ENCODE data around the gene DTWD2.
"Not testable (repeated sequence)": the region's sequence is repeated elsewhere in the genome, so short reads cannot be mapped to it uniquely, and the experiment has no call there.

Gene DTWD2

DNA sequence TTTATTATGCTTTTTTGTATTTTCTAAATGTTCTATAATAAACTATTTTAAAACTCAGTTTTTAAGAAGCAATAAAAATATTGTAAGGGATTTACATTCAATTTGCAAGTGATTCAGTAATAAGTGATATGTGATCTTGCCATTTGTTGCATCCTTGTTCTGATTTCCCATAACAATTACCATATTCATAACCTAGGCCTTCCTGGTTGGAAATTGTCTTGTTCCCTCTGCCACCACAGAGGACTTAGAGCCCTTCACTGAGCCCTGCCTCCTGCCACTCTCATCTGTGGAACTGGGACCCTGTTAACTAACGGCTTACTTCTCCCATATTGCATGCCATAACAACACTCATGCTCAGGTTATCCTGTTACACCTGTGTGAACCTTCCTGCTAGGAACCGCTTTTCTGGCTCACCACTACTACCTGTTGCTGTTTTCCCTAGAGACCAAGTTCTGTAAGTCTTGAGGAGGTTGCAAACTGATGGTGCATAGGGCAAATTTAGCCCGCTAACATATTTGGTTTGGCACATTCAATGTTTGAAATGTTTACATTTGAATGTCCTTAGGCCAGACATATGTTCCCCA is 32.9 kb upstream of the DTWD2 start:
- no peak overlapping the region for H3K27ac ChIP-seq (ENCODE audit: low read depth, low read length)
- H3K27me3 ChIP-seq (ENCODE audit: control insufficient read depth in 1 of 2, insufficient read depth in 2 of 2, low read length in 2 of 2) = no peaks in the 10 kb centered on the region
- no peak overlapping the region for H3K9ac ChIP-seq (ENCODE audit: low read length)
- no peak overlapping the region for H3K4me3 ChIP-seq (ENCODE audit: low read depth in 1 of 2, low read length in 2 of 2)
- H3K4me1 ChIP-seq (ENCODE audit: insufficient read depth, low read length) = no peaks in the 10 kb centered on the region
- H3K36me3 ChIP-seq (ENCODE audit: insufficient read depth, low read length) = no peaks in the 10 kb centered on the region
- no peaks in the 10 kb centered on the region for H3K9me3 ChIP-seq (ENCODE audit: low read length)

DNA sequence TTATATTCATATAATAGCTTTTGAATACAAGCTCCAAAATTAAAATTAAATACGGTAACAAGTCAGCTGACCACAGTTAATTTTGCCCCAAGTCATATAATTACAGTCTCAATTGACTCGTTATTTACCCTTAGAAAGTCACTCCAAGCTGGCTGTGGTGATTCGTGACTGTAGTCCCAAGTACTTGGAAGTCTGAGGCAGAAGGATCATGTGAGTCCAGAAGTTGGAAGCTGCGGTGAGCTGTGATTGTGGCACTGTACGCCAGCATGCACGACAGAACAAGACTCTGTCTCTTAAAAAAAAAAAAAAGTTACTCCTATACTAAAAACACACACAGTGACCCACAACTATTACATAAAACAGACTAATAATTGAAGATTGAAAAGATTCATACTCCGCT is 31.6 kb upstream of the DTWD2 start:
- no peaks in the 10 kb centered on the region for H3K4me1 ChIP-seq (ENCODE audit: insufficient read depth, low read length)
- H3K4me3 ChIP-seq (ENCODE audit: low read depth in 1 of 2, low read length in 2 of 2) = no peak overlapping the region
- no peaks in the 10 kb centered on the region for H3K36me3 ChIP-seq (ENCODE audit: insufficient read depth, low read length)
- H3K27ac ChIP-seq (ENCODE audit: low read depth, low read length) = no peak overlapping the region
- no peaks in the 10 kb centered on the region for H3K27me3 ChIP-seq (ENCODE audit: control insufficient read depth in 1 of 2, insufficient read depth in 2 of 2, low read length in 2 of 2)
- H3K9me3 ChIP-seq (ENCODE audit: low read length) = no peaks in the 10 kb centered on the region
- no peak overlapping the region for H3K9ac ChIP-seq (ENCODE audit: low read length)

DNA sequence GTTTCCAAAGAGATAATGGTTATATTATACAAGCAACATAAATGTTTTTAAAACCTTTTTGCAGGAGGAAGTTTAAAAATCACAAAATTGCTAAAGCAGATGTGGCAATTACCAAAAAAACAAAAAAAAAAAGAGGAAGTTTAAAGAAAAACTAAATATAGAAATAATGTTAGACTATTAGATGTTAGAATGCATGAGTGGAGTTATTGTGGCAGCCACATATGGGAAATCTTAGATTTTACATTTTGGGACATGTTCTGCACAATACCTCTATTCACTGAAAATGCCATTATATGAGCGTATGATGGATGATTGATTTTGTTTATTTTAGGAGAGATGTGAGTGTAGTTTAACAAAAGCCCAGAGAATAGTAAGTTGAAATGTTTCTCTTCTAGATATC is 31.2 kb upstream of the DTWD2 start:
- Histone ChIP-seq H3K4me3 (ENCODE audit: low read depth in 1 of 2, low read length in 2 of 2) (no peak overlapping the region), H3K36me3 (ENCODE audit: insufficient read depth, low read length) (no peaks in the 10 kb centered on the region), H3K9ac (ENCODE audit: low read length) (no peak overlapping the region), H3K4me1 (ENCODE audit: insufficient read depth, low read length) (no peaks in the 10 kb centered on the region), H3K27ac (ENCODE audit: low read depth, low read length) (no peak overlapping the region), H3K9me3 (ENCODE audit: low read length) (no peaks in the 10 kb centered on the region), H3K27me3 (ENCODE audit: control insufficient read depth in 1 of 2, insufficient read depth in 2 of 2, low read length in 2 of 2) (no peaks in the 10 kb centered on the region)

DNA sequence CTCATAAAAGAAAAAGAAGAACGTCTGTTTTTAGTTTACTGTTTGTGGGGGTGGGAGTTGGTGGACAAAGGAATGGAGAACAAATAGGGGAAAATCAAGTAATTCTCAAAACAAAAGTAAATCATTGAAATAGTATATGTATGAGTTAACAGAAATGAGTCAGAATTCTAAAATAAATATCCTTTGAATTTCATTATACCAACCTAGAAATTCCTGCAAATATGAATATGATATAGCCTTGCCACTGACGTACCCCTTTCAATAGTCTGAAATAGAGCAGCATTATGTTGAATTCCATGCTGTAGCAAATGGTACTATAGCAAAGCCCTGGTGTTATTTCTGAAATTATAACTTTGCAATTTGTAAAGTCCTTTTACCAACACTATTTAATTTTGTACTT is 29.6 kb upstream of the DTWD2 start:
- Histone ChIP-seq H3K27me3 (ENCODE audit: control insufficient read depth in 1 of 2, insufficient read depth in 2 of 2, low read length in 2 of 2) (no peaks in the 10 kb centered on the region), H3K4me1 (ENCODE audit: insufficient read depth, low read length) (no peaks in the 10 kb centered on the region), H3K36me3 (ENCODE audit: insufficient read depth, low read length) (no peaks in the 10 kb centered on the region), H3K9ac (ENCODE audit: low read length) (no peak overlapping the region), H3K4me3 (ENCODE audit: low read depth in 1 of 2, low read length in 2 of 2) (no peak overlapping the region), H3K9me3 (ENCODE audit: low read length) (no peaks in the 10 kb centered on the region), H3K27ac (ENCODE audit: low read depth, low read length) (no peak overlapping the region)

DNA sequence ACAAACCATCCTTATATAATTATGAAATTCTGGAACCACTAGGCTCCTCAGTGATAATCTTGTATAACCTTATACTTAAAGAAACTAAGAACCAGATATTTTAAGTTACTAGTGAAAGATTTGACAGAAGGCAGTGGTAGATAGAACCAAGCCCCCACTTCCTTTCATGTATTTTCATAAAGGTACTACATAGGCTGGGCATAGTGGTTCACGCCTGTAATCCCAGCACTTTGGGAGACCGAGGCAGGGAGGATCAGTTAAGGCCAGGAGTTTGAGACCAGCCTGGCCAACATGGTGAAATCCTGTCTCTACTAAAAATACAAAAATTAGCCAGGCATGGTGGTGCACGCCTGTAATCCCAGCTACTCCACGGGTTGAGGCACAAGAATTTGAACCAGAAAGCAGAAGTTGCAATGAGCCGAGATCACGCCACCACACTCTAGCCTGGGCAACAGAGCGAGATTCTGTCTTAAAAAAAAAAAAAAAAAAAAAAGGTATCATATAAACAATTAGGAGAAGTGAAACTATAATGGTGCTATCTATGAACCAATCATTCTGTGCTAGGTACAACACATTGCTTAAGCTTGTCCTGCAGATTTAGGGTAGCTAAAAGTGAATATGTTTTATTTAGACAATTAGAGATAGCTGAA is 27.9 kb upstream of the DTWD2 start:
- Histone ChIP-seq H3K27ac (ENCODE audit: low read depth, low read length) (no peak overlapping the region), H3K27me3 (ENCODE audit: control insufficient read depth in 1 of 2, insufficient read depth in 2 of 2, low read length in 2 of 2) (no peaks in the 10 kb centered on the region), H3K36me3 (ENCODE audit: insufficient read depth, low read length) (no peaks in the 10 kb centered on the region), H3K9me3 (ENCODE audit: low read length) (no peaks in the 10 kb centered on the region), H3K4me3 (ENCODE audit: low read depth in 1 of 2, low read length in 2 of 2) (no peak overlapping the region), H3K4me1 (ENCODE audit: insufficient read depth, low read length) (no peaks in the 10 kb centered on the region), H3K9ac (ENCODE audit: low read length) (no peak overlapping the region)

DNA sequence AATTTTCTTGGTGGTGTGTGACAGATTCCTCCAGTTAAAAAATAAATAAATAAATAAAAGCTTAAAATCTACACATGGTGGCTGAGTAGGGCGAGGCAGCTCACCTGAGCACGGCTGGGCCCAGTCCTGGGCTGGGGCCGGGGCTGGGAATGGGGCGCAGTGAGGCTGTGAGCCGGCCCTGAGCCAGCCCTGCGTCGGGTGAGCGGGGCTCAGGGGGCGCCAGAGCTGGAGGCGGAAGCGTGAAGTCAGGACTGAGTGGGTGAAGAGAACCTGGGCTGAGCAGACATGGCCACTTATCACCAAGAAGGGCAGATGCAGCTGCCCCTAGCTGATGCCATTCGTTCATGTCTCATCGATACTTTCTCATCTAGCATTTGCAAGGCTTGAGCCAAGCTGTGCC is 22.8 kb upstream of the DTWD2 start:
- Histone ChIP-seq H3K9ac (ENCODE audit: low read length) (no peak overlapping the region), H3K36me3 (ENCODE audit: insufficient read depth, low read length) (no peaks in the 10 kb centered on the region), H3K4me1 (ENCODE audit: insufficient read depth, low read length) (no peaks in the 10 kb centered on the region), H3K4me3 (ENCODE audit: low read depth in 1 of 2, low read length in 2 of 2) (no peak overlapping the region), H3K9me3 (ENCODE audit: low read length) (no peaks in the 10 kb centered on the region), H3K27me3 (ENCODE audit: control insufficient read depth in 1 of 2, insufficient read depth in 2 of 2, low read length in 2 of 2) (no peaks in the 10 kb centered on the region), H3K27ac (ENCODE audit: low read depth, low read length) (no peak overlapping the region)

DNA sequence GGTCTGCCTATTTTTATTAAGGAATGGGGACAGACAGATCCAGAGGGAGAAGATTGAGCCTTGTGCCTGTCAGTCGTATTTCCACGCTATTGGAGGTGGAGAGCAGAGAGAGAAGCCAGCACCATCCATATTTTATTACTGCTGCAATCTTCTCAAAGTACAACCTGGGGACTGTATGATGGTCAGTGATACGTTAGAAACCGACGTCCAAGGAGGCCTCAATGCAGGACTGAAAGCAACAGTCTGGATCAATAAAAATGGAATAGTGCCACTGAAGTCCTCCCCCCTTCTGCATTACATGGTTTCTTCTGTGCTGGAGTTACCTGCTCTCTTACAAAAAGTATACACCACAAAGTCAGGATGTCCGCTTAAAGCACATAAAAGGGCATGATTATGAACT is 21.9 kb upstream of the DTWD2 start:
- H3K27me3 ChIP-seq (ENCODE audit: control insufficient read depth in 1 of 2, insufficient read depth in 2 of 2, low read length in 2 of 2) = no peaks in the 10 kb centered on the region
- H3K36me3 ChIP-seq (ENCODE audit: insufficient read depth, low read length) = no peaks in the 10 kb centered on the region
- no peak overlapping the region for H3K27ac ChIP-seq (ENCODE audit: low read depth, low read length)
- H3K9ac ChIP-seq (ENCODE audit: low read length) = no peak overlapping the region
- no peaks in the 10 kb centered on the region for H3K4me1 ChIP-seq (ENCODE audit: insufficient read depth, low read length)
- no peaks in the 10 kb centered on the region for H3K9me3 ChIP-seq (ENCODE audit: low read length)
- H3K4me3 ChIP-seq (ENCODE audit: low read depth in 1 of 2, low read length in 2 of 2) = no peak overlapping the region

DNA sequence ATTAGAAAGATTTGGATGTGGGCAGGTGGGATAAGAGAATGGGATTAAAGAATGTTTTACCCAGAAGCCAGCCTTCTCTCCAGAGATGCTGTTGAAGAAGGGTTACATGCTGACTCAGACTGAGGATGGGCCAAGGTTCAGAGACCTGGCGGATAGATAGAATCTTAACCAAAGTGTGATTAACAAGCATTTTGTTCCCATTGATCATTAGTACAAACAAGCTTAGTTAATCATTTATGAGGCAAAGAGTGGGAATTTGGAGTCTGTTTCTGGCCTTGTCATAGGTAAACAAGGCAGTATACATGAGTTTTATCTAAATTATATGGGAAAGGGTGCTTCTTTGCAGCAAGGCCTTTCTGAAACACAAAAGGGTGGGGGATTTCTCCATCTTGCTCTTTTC is 20.8 kb upstream of the DTWD2 start:
- Histone ChIP-seq H3K27me3 (ENCODE audit: control insufficient read depth in 1 of 2, insufficient read depth in 2 of 2, low read length in 2 of 2) (no peaks in the 10 kb centered on the region), H3K36me3 (ENCODE audit: insufficient read depth, low read length) (no peaks in the 10 kb centered on the region), H3K27ac (ENCODE audit: low read depth, low read length) (no peak overlapping the region), H3K4me3 (ENCODE audit: low read depth in 1 of 2, low read length in 2 of 2) (no peak overlapping the region), H3K4me1 (ENCODE audit: insufficient read depth, low read length) (no peaks in the 10 kb centered on the region), H3K9ac (ENCODE audit: low read length) (no peak overlapping the region), H3K9me3 (ENCODE audit: low read length) (no peaks in the 10 kb centered on the region)

DNA sequence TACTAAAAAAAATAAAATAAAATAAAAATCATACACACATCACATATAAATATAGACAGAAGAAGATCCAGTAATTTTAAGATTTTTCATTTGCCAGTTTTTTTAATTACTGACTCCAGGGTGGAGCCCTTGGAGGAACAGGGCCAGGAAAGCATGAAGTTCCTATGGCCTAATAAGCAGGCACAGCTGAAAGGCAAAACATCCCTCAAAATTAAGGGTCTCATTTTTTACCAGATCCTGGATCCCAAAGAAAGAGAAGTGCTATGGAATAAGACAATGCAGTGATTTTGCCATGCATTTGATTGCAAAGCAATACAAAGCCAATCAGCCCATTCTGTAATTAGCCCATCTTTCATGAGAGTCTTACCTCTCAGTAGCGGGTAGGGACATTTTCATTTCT is 11.3 kb upstream of the DTWD2 start:
- Histone ChIP-seq H3K36me3 (ENCODE audit: insufficient read depth, low read length) (no peaks in the 10 kb centered on the region), H3K4me1 (ENCODE audit: insufficient read depth, low read length) (no peaks in the 10 kb centered on the region), H3K9me3 (ENCODE audit: low read length) (no peaks in the 10 kb centered on the region), H3K4me3 (ENCODE audit: low read depth in 1 of 2, low read length in 2 of 2) (no peak overlapping the region), H3K9ac (ENCODE audit: low read length) (no peak overlapping the region), H3K27me3 (ENCODE audit: control insufficient read depth in 1 of 2, insufficient read depth in 2 of 2, low read length in 2 of 2) (no peaks in the 10 kb centered on the region), H3K27ac (ENCODE audit: low read depth, low read length) (no peak overlapping the region)

DNA sequence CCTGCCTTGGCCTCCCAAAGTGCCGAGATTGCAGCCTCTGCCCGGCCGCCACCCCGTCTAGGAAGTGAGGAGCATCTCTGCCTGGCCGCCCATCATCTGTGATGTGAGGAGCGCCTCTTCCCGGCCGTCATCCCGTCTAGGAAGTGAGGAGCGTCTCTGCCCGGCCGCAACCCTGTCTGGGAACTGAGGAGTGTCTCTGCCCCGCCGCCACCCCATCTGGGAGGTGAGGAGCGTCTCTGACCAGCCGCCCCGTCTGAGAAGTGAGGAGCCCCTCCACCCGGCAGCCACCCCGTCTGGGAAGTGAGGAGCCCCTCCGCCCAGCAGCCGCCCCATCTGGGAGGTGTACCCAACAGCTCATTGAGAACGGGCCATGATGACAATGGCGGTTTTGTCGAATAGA is 10.5 kb upstream of the DTWD2 start:
- not testable (repeated sequence) for H3K4me1 ChIP-seq (ENCODE audit: insufficient read depth, low read length); H3K9me3 ChIP-seq (ENCODE audit: low read length); H3K27me3 ChIP-seq (ENCODE audit: control insufficient read depth in 1 of 2, insufficient read depth in 2 of 2, low read length in 2 of 2); H3K27ac ChIP-seq (ENCODE audit: low read depth, low read length); H3K36me3 ChIP-seq (ENCODE audit: insufficient read depth, low read length); H3K4me3 ChIP-seq (ENCODE audit: low read depth in 1 of 2, low read length in 2 of 2); H3K9ac ChIP-seq (ENCODE audit: low read length)

DNA sequence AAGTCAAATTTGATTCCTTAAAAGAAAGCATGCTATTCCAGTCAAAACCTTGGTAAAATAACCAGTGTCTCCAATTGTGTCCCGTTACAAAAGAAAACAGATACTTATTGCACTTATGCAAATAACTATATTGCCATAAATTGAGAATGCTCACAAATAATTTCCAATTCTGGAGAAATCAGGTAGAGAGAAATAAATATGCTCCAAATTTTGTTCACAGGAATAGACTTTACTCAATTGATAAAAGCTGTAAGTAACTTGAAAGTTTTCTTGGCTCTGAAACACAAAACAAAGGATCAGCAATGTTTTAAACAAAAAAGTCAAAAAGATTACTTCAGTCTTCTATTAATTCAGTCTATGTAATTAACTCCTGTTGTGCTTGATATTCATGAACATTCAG is 7.8 kb upstream of the DTWD2 start:
- Histone ChIP-seq H3K36me3 (ENCODE audit: insufficient read depth, low read length) (no peaks in the 10 kb centered on the region), H3K27me3 (ENCODE audit: control insufficient read depth in 1 of 2, insufficient read depth in 2 of 2, low read length in 2 of 2) (no peaks in the 10 kb centered on the region), H3K4me1 (ENCODE audit: insufficient read depth, low read length) (no peaks in the 10 kb centered on the region), H3K9me3 (ENCODE audit: low read length) (no peaks in the 10 kb centered on the region), H3K9ac (ENCODE audit: low read length) (no peak overlapping the region), H3K27ac (ENCODE audit: low read depth, low read length) (no peak overlapping the region), H3K4me3 (ENCODE audit: low read depth in 1 of 2, low read length in 2 of 2) (no peak overlapping the region)

DNA sequence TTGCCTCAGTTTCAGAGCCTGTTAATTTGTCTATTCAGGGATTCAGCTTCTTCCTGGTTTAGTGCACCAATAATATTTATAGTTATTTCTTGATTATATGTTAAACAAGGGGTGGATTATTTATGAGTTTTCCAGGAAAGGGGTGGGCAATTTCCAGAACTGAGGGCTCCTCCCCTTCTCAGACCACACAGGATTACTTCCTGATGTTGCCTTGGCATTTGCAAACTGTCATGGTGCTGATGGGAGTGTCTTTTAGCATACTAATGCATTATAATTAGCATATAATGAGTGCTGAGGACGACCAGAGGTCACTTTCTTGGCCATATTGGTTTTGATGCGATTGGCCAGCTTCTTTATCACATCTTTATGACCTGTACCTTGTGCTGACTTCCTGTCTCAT is 6.2 kb upstream of the DTWD2 start:
- H3K9ac ChIP-seq (ENCODE audit: low read length) = no peak overlapping the region
- H3K4me1 ChIP-seq (ENCODE audit: insufficient read depth, low read length) = no peaks in the 10 kb centered on the region
- no peaks in the 10 kb centered on the region for H3K9me3 ChIP-seq (ENCODE audit: low read length)
- H3K4me3 ChIP-seq (ENCODE audit: low read depth in 1 of 2, low read length in 2 of 2) = no peak overlapping the region
- H3K27ac ChIP-seq (ENCODE audit: low read depth, low read length) = no peak overlapping the region
- H3K27me3 ChIP-seq (ENCODE audit: control insufficient read depth in 1 of 2, insufficient read depth in 2 of 2, low read length in 2 of 2) = no peaks in the 10 kb centered on the region
- H3K36me3 ChIP-seq (ENCODE audit: insufficient read depth, low read length) = no peaks in the 10 kb centered on the region

Data from muscle layer of colon (tissue), 2 donors.